Stimulated activated CD4-positive, alpha-beta T cell treated with anti-CD3 and anti-CD28 coated beads, Interleukin-1b, Interleukin-23, amount 100 ng/mL, for 48 hours (primary cell): Measurements from ENCODE around the gene GJD2.

ENCODE experiments used
- DNase-seq: peaks from one replicate; pipeline ENCODE4 v3.0.0-alpha.2; 2020

The GJD2 gene

DNA sequence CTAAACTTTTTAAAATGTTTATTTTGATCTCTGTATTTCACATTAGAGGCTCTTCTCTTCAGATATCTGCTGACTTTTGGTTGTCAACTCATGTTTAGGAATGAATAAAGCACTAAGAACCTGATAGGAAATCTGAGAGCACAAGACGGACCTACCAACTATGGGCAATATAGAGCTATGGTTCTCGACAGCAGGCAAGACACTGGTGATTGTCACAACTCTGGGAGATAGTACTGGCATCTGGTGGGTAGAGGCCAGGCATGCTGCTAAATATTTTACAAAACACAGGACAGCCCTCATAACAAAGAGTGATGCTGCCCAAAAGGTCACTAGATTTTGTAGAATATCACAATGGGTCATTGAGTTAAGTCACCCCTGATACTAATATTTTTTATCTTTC lies 17.5 kb upstream of the GJD2 start:
- no peak for DNase-seq

DNA sequence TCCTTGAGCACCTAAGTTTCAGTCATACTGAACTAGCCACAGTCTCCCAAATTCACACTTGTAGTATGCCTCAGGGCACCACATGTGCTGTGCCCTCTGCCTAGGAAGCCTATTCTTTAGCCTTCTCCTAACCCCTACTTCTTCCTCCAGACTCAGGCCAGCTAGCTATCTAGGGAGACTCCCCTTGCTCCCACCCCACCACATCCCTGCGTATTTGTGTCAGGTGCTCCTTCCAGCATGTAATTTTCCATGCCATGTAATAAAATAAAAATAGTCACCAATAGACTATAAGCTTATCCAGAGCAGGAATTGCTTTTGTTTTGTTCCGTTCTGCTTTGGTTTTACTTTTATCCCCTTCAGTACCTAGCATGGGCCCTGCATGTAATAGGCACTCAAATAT lies 14.9 kb upstream of the GJD2 start:
- DNase-seq = no peak

DNA sequence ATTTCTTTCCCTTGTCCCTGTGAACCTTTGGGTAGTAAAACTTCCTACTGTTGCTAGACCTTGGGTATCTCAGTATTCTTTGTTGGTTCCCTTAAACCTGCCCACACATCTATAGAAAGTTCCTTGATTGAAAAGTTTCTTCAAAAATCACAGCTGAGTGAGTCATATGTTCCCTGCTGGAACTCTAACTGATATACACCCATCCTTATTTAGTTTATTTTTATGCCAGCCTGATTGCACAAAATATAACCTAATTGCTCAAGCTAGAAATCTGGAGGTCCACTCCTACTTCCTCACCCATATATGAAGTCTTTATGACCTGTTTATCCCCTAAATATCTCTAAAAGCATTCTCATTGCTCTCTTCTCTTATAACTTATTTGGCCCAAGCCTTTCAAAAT lies 13.7 kb upstream of the GJD2 start:
- DNase-seq = no peak

DNA sequence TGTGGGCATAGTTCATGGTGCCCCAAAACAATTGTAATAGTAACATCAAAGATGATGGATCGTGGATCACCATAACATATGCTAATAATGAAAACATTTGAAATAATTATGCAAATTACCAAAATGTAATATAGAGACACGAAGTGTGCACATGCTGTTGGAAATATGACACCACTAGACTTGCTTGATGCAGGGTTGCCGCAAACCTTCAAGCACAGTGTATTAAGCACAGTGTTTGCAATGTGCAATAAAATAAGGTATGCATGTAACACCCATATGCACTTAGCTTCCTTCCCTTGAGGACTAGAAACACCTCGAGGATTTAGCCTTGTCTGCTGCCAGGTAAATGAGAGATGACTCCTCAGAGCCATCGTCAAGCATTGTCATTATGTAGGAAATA lies 10.9 kb upstream of the GJD2 start:
- no peak for DNase-seq

DNA sequence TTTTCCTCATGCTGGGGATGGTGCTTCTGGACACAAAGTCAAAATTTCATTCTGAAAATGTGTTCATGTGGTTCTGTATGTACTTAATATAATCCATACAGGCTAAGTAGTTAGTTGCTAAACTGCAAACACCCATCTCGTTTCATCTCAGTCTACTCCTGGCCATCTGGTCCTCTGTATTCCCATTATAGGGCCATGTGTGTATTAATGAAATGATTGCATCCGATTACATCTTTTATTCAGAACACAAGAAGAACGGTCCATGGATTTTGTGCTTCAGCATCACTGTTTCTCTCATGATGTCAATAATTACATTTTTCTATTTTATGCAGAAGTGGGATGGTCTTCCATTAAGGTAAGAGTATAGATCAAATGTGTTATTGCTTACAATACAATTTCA lies 6.1 kb upstream of the GJD2 start:
- DNase-seq = no peak

DNA sequence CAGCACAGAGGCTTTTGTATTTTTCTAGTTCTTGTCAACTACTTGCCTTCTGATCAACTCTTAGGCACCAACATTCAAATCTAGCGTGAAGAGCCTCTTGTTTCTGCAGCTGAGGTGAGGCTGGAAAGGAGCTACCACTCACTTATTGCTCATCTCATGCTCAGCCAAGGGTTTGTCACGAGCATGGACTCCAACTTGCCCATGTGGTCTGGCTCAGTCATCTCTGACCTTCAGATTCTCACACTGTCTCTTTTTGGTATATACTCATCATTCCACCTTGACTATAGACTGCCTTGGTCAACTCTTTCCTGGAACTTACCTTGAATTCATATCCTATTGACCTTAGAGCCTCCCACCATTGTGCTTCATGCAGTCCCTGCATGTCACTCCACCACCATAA lies 5.2 kb upstream of the GJD2 start:
- DNase-seq = no peak

DNA sequence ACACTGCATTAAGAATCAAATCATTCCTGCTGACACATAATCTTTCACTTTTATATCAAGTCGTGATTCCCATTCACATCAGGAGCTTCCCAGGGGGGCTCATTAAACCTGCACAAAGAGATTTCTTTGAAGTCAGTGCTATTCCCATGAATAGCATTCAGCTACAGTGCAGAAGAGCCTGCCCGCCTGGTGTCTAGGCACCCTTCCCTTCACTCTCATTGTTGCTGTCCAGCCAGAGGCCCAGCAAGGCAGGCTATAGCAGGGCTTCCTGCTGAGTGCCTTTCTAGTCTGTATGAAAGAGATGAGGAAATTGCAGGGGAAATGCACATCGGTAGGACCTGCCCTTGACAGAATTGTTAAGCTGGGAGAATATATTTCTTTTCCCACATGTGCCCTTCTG lies 4.5 kb upstream of the GJD2 start:
- DNase-seq = no peak

DNA sequence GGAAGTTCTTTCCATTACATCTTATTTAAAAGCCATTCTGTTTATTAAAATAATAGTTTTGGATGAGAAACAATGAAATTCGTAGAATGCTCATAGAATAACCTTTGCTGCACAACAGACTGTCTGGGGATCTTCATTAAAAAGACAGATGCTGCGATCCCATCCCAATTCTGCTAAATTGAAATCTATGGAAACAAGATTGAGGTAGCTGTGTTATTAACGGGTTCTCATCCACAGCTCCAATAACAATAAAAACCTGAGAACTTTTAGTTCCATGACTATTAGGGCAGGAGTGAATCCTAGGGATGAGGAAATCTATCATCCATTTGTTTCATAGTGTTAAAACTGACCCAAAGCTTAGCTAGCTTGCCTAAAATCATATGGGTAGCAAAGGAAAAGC lies 2.5 kb upstream of the GJD2 start:
- no peak for DNase-seq

DNA sequence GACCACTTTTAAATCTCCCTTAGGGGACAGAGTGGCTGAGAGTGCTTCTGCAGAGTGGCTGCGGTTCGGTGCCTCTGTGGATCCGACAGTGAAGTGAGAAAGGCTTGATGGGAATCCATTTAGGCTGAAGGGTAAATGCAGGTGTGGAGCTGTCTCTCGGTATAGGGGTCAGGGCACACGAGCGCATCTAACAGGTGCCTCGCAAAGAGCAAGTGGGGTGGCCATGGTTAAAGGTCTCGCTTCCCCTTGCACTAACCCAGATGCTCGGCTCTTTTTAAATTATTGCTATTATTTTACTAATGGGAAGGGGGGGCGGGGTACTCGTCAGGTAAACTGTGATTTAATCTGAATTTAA lies 598 bp upstream of the GJD2 start:
- DNase-seq = no peak

DNA sequence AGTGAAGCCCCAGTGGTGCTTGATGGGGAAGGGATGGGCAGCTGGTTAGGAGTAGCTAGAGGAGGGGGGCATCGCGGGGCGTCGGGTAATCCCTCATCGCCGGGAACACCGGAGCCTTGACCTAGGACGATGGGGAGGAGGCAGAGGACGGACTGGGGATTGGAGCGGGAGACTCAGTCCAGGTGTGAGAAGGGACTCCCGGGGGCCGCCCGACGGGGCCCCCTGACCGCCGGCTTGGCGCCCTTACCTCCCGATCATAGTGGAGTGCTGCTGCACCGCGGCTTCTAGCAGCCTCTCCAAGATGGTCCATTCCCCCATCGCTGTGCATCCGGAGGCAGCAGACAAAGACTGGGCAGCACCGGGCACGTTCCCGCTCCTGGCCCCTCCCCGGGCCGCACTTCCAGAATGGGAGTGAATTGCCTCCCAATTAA lies 612 bp downstream of the GJD2 start:
- no peak for DNase-seq

DNA sequence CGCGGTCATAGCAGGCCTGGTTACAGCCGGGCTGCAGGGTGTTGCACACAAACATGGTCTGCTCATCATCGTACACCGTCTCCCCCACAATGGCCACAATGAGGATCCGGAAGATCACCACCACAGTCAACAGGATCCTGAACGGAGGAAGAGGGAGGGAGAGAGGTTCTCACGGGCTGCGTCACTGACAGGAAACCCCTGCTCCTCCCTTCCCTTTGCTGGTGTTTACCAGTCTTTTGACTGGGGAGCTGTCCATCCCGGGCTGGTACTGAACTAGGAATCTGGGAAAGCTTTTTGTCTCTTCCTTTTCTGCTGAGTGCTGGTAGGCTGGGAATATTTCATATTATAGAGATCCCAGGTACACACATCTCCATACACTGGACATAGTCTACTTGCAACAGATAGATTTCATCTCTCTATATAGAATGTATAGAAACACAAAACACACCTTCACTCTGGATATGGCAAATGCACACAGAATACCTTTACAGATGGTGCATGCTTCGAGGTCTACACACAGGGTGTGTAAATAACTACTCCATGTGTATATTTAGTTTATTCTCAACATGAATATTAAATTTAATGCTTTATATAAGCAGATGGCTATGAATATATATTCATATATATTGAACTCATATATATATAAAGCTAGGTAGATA lies 1.4 kb downstream of the GJD2 start:
- DNase-seq = no peak

DNA sequence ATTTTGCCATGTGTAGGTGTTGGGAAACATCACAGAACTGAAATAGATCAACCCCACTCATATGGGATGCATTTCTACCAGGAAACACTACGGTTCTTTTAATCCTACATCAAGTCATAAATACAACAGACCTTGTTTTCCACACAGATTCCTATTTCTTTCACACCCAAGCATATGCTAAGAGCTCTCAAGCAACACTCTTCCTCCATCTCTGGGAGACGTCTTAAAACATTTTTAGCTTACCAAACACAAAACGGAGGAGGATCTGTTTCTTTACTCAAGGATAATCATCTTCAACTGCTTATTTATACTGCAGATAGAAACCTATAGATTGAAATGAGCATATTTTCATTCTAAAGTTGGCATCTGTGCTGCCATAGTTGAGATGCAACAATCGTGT lies 5.1 kb downstream of the GJD2 start:
- DNase-seq = no peak

DNA sequence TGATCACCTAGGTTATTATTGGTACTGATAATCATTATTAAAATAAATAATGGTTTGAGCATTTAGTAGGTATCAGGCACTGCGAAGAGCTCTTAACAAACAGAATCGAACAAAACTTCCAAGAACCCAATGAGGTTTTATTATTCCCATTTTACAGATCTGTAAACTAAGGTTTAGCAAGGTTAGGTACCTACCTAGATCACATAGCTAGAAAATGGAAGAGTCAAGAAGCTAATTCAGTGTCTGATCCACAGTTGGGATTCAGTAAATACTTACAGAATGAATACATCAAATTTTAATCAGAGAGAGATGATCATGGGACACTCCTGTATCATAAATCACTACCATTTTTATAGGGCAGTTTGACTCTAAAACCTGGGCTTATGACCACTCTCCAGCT lies 15.5 kb downstream of the GJD2 start:
- no peak for DNase-seq

DNA sequence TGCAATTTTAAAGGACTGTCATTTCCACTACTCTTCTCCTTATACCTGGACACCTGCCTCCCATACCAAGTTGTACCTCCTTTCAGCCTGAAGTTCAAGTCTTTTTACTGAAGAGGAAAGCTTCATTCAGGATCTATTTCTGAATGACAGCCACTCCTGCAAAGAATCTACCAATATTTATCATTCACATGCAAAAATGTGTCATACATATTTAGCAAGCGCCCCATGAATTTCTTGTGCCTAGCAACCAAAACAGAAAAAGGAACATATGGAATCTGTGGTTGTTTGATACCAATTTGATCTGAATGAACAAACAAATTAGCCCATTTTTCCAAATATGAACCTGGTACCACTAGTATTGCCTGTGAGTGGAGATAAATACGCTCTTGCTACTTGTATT lies 16.8 kb downstream of the GJD2 start:
- DNase-seq = no peak

DNA sequence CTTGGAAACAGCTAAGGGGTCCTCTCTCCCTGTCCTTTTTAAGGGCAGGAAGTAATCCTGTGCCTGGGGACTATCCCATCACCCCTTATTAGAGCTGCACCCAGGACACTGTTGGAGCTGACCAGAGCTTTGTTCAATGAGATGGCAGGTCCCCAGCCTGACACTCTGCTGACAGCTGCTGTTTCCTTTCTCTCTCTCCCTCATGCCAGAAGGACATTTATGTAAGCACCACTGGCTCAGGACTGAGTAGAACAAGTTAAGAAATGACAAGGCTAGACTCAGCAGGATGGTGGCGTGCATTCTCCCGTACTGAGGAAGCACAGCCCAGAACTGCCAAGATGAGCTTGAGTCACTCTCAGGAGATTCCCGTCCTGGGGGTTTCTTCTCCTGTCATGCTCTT lies 17.3 kb downstream of the GJD2 start:
- no peak for DNase-seq

DNA sequence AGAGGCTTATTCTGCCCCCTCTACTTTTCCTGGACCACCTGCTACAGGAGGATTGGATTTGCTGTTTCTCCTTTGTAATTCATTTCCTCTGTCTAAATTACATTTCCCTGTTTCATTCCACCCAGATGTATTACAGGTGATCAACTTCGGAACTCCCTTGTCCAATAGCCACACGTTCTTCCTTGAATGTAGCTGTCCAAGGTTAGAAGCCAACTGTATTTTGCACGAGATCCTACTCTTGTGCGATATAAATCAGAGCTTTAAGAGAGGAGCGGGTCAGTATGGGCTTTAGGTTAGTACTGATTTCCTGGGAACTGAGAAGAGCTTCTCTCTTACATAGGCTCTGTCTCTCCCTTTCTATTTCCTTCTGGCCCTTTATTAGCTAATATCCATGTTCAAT lies 20.5 kb downstream of the GJD2 start:
- no peak for DNase-seq

DNA sequence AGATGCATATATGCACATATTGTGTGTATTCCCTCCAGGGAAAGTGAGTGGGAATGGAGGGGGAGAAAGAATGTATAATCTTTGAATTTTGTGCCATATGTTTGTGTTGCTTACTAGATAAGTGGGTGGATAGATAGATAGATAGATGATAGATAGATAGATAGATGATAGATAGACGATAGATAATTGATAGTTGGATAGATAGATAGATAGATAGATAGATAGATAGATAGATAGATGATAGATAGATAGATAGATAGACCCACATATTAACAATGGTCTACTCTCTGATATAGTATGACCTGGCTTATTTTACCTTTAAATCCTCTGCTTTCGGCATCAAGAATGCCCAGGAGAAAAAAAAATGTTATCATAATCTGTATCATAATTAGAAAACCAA lies 21.2 kb downstream of the GJD2 start:
- DNase-seq = no peak

DNA sequence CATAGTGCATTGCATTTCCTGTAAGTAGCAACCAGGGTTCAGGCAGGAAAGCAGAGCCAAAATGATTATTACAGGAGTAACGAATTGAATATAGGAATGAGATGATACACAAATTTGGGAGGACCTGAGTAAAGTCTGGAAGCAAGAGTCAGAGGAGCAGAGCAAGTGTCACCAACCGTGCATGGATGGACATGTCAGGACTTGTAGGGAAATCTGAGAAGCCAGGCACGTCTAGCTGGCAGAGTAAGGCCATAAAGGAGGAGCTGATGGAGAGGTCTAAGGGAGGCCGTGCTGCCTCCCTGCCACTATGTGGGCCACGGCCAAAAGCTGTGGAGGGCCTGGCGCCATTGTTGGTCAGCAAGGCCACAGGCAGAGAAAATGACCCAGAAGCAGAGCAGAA lies 22.4 kb downstream of the GJD2 start:
- DNase-seq = no peak

DNA sequence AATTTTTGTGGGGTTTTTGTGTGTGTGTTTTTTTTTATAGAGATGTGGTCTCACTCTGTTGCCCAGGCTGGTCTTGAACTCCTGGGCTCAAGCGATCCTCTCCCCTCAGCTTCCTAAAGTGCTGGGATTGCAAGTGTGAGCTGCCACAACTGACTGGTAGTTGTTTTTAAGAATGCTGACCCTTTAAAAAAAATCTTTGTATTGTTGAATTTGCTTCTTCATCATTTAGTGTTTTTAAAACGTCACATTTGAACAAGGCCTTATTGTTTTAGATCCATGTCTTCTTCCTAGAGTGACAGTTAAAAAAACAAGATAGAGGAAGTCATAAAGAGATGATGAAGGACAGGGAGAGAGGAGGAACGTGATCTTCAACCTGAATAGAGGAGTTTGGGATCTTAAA lies 24.1 kb downstream of the GJD2 start:
- DNase-seq = no peak

DNA sequence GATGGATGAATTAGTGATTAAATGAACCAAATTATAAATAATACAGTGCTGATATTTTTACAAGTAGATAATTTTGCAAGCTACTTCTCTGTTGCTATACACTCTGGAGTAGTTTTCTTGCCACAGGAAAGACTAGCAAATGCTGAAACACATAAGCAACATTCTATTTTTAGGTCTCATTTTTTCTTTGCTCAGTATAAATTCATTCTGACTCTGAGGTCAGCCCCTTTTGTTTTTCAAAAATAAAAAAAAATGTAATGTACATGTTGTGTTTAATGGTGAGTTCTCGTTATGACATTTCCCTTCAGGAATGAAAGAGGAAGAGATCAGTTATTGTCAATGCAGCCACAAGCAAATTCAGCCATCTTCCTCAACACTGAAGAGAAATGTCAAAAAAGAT lies 24.9 kb downstream of the GJD2 start:
- DNase-seq = no peak

DNA sequence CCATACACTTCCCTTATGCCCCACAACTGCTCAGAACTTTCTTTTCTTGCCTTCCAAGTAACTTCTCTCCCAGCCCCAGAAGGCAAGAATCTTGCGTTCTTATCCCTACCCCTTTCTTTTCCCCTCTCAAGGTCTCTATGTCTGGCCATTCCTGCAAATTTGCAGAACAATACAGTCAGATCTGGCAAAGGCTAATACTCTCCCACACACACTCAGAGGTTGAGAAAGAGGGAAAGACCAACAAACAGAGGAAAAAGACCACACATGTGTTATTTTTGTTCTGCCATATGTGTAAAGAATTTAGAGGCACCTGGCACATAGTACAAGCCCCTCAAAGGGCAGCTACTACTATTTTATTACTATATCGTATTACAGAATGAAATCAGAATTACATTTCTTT lies 25.7 kb downstream of the GJD2 start:
- no peak for DNase-seq

DNA sequence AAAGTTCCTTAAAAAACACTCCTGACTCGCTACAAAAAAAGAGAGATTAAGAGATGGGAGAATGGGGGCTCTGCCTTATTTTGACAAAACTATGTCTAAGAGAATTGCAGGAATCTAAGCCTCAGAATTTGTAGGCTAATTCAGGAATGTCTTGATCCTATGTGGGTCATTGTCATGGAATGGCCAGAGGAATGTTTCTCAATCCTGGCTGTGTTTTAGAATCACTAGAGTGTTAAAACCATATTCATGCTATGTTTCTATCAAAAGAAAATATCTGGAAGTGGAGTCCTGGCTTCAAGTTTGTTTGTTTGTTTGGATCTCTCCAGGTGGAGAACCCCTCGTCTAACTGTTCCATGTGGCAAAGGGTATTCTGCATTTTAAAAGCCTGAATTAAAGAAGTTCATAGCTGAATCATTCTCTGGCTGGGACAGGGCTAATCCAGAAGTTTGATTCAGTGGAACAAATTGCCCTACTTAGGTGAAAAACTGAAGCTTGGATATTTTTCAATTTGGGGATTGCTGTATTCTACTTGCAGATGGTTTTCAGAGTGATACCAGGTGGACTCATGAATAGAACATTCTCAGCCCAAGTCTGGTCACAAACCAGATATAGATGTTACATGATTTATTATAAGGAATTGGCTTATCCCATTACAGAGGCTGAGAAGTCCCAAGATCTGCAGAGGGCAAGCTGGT lies 28.2 kb downstream of the GJD2 start:
- DNase-seq = no peak

DNA sequence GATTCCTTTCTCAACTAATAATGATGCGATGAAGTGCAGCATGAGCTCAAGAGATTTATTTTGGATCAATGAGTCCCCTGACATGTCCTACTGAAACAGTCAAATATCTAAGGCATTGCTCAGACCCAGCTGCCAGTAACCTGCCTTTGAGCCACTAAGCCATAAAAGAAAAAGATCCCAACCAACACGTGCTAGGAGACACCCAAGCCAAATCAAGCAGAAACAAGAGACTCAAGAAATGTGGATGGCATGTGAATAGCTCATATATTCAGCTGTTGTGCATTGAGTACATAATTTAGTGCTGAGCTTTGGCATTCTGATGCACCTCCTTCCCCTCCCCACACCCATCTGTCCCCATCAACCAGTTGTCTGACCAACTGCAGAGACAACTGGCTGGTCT lies 29.2 kb downstream of the GJD2 start:
- DNase-seq = no peak

DNA sequence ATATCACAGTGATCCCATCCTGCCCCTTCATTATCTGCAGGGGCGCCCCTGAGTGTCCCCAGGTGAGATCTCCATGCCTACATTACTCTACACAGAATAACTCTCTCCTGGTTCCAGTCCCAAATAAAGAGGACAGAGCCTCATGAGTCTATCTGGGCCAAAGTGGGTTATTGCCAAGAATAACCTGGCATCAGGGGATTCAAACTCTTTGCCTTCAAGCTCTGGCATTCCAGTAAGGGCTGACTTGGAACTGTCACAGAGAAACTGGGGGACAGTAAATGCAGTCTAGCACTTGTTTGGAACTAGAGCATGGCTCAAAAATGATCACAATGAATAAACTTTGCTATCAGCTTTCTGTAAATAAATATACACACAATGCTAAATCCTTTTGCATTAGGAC lies 30.3 kb downstream of the GJD2 start:
- DNase-seq = no peak

DNA sequence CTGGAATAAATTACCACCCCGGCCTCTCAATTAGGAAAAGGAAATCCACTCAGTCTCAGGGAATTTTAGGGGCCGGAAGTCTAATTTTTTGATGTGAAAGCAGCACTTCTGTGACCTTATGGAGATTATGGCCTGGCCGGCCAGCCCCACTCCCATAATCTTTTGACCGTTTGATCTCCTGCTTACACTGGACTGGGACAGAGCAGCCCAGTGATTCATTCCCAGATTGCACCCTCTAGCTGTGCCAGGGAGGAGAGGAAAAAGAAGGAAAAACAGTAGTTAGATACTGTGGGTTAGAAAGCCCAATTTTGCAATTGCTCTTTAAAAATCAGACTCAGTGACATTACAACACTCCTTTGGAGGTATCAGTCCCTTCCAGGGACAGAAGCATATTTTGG lies 32.4 kb downstream of the GJD2 start:
- DNase-seq = no peak
